Tibial nerve (tissue), 4 donors: ENCODE data around the gene TTLL6.

Source experiments
- EP300 ChIP-seq, 2 donors: sonication (generic); formaldehyde crosslinking; IDR thresholded peaks; one replicate each; pipeline ENCODE4 v1.6.1; 2017; ENCODE audit warnings: antibody characterized with exemption in 2 of 2, mild to moderate bottlenecking in 1 of 2
- POLR2A ChIP-seq, 2 donors: fragments of 450-650 bp; IDR thresholded peaks; one replicate each; pipeline ENCODE4 v1.6.1; 2017; ENCODE audit warnings: antibody characterized with exemption in 2 of 2, mild to moderate bottlenecking in 2 of 2, moderate library complexity in 2 of 2
- TF ChIP-seq, protein P1 (sequence below), 5 experiments: fragments of 200-600 bp in 3 of 5; fragments of 450-650 bp in 2 of 5; sonication (generic) in 3 of 5; IDR thresholded peaks; one replicate each; pipeline ENCODE4 v1.5.1; 2016 to 2019; ENCODE audit warnings: antibody characterized with exemption in 5 of 5, mild to moderate bottlenecking in 3 of 5, moderate library complexity in 2 of 5

- TF ChIP-seq, protein P1, sequence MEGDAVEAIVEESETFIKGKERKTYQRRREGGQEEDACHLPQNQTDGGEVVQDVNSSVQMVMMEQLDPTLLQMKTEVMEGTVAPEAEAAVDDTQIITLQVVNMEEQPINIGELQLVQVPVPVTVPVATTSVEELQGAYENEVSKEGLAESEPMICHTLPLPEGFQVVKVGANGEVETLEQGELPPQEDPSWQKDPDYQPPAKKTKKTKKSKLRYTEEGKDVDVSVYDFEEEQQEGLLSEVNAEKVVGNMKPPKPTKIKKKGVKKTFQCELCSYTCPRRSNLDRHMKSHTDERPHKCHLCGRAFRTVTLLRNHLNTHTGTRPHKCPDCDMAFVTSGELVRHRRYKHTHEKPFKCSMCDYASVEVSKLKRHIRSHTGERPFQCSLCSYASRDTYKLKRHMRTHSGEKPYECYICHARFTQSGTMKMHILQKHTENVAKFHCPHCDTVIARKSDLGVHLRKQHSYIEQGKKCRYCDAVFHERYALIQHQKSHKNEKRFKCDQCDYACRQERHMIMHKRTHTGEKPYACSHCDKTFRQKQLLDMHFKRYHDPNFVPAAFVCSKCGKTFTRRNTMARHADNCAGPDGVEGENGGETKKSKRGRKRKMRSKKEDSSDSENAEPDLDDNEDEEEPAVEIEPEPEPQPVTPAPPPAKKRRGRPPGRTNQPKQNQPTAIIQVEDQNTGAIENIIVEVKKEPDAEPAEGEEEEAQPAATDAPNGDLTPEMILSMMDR (IDR thresholded peaks at IDR 0.05), result no peak
- TF ChIP-seq POLR2A (IDR thresholded peaks at IDR 0.05) (no peak), EP300 (IDR thresholded peaks at IDR 0.05) (no peak)
Observed at GRCh38 chr17:48751733-48752398, 65.2 kb downstream of the TTLL6 start.
